Fibroblast of lung (primary cell): ENCODE data around the gene MAP2K5. TPM values are rescaled to one million over a fixed set of nuclear protein-coding genes. Genes with fewer than 3 reads are reported as not detected.

ENCODE experiments used
- DNase-seq, 2 donors: peaks; one replicate each; pipeline versions ENCODE4 v3.0.0 to v3.0.0-alpha.2; 2010; ENCODE audit warnings: low read depth in 2 of 2
- H2AFZ ChIP-seq: 2 replicates; pipeline ENCODE4 v1.5.1; 2012; ENCODE audit warnings: low read length, control low read depth, inconsistent platforms
- H3K27ac ChIP-seq: 2 replicates; pipeline ENCODE4 v1.5.1; 2011; ENCODE audit warnings: low read length, control low read depth; ENCODE audit not compliant: insufficient read depth
- H3K27me3 ChIP-seq: 2 replicates; pipeline ENCODE4 v1.5.1; 2011; ENCODE audit warnings: mild to moderate bottlenecking, low read length; ENCODE audit not compliant: control insufficient read depth, insufficient read depth
- H3K36me3 ChIP-seq: 2 replicates; pipeline ENCODE4 v1.5.1; 2011; ENCODE audit warnings: low read length; ENCODE audit not compliant: control insufficient read depth, insufficient read depth
- H3K4me1 ChIP-seq: 2 replicates; pipeline ENCODE4 v1.5.1; 2011; ENCODE audit warnings: low read length; ENCODE audit not compliant: control insufficient read depth, insufficient read depth; ENCODE audit errors: extremely low read depth
- H3K4me2 ChIP-seq: 2 replicates; pipeline ENCODE4 v1.5.1; 2011; ENCODE audit warnings: low read length, control low read depth; ENCODE audit not compliant: insufficient read depth; ENCODE audit errors: extremely low read depth
- H3K4me3 ChIP-seq, 4 experiments: fragments of 200-600 bp in 1 of 4; sonication (generic) in 1 of 4; replicated peaks in 1 of 4; 2 replicates each; pipeline ENCODE4 v1.5.1; 2011 to 2016; ENCODE audit warnings: low read length in 4 of 4, low read depth in 3 of 4, mild to moderate bottlenecking in 3 of 4, control low read depth in 2 of 4, inconsistent platforms in 1 of 4, mixed read lengths in 1 of 4; ENCODE audit not compliant: insufficient read depth in 1 of 4; ENCODE audit errors: control extremely low read depth in 1 of 4
- H3K79me2 ChIP-seq: 2 replicates; pipeline ENCODE4 v1.5.1; 2012; ENCODE audit warnings: mild to moderate bottlenecking, low read length, inconsistent platforms; ENCODE audit not compliant: control insufficient read depth, insufficient read depth
- H3K9ac ChIP-seq: 2 replicates; pipeline ENCODE4 v1.5.1; 2011; ENCODE audit warnings: mild to moderate bottlenecking, low read length, control low read depth; ENCODE audit not compliant: insufficient read depth
- H3K9me3 ChIP-seq: 2 replicates; pipeline ENCODE4 v1.5.1; 2012; ENCODE audit warnings: low read depth, low read length; ENCODE audit not compliant: control insufficient read depth, insufficient read depth
- H4K20me1 ChIP-seq: 2 replicates; pipeline ENCODE4 v1.5.1; 2011; ENCODE audit warnings: low read length; ENCODE audit not compliant: control insufficient read depth, insufficient read depth; ENCODE audit errors: extremely low read depth
- EZH2 ChIP-seq: IDR thresholded peaks from 2 replicates; pipeline ENCODE4 v1.5.1; 2012; ENCODE audit warnings: low read length, control low read depth, mild to moderate bottlenecking; ENCODE audit errors: missing control alignments
- polyA plus RNA-seq, 2 donors: library from polyadenylated mRNA; depleted of rRNA in 1 of 2; stranded (reverse) in 1 of 2; unstranded in 1 of 2; fragments of >200 nt; gene quantifications; 2 replicates each; pipeline ENCODE4 v1.2.1, GENCODE V29; 2011 to 2012; ENCODE audit warnings: missing spikeins in 1 of 2
- total RNA-seq: library from RNA; depleted of rRNA; stranded (reverse); fragments of >200 nt; gene quantifications from 2 replicates; pipeline ENCODE4 v1.2.1, GENCODE V29; 2014
- TF ChIP-seq, protein P1 (sequence below), 2 donors: IDR thresholded peaks in 1 of 2; conservative IDR thresholded peaks in 1 of 2; 1 replicate in 1 of 2; 2 replicates in 1 of 2; pipeline ENCODE4 v1.5.1; 2011 to 2012; ENCODE audit warnings: low read length in 2 of 2, control low read depth in 1 of 2, inconsistent platforms in 1 of 2, low read depth in 1 of 2, mild to moderate bottlenecking in 1 of 2

The MAP2K5 gene
- total and polyA plus RNA-seq, 2 donors (not counting 1 experiment from before 2014, with no cell fraction given): 5.7 to 10.2 TPM

DNA sequence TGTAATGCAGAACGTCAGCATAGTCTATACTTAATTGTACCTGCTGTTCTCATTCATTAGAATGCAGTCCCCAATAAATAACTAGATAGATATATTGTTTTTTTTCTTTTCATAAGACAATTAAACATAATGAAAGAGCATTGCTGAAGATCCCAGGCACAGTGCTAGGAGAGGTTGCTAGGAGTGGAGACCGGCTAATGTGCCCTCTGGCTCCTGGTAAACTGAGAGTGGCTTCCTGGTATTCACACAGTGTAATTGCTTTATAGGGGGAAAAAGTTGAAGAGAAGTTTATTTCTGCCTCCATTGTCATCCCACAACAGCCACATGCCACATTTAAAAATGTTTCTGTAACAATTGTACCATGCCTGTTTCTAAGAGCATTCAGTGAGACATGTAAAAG is 135.6 kb downstream of the MAP2K5 start:
- no peak for TF ChIP-seq EZH2
- TF ChIP-seq, protein P1, sequence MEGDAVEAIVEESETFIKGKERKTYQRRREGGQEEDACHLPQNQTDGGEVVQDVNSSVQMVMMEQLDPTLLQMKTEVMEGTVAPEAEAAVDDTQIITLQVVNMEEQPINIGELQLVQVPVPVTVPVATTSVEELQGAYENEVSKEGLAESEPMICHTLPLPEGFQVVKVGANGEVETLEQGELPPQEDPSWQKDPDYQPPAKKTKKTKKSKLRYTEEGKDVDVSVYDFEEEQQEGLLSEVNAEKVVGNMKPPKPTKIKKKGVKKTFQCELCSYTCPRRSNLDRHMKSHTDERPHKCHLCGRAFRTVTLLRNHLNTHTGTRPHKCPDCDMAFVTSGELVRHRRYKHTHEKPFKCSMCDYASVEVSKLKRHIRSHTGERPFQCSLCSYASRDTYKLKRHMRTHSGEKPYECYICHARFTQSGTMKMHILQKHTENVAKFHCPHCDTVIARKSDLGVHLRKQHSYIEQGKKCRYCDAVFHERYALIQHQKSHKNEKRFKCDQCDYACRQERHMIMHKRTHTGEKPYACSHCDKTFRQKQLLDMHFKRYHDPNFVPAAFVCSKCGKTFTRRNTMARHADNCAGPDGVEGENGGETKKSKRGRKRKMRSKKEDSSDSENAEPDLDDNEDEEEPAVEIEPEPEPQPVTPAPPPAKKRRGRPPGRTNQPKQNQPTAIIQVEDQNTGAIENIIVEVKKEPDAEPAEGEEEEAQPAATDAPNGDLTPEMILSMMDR (conservative IDR thresholded peaks at IDR 0.05 in 1 of 2, IDR thresholded peaks at IDR 0.05 in 1 of 2; ENCODE audit: low read depth in 1 of 2, low read length in 2 of 2): no peak
- no peaks in the 10 kb centered on the region for H3K9me3 ChIP-seq
- H3K4me2 ChIP-seq: no peak overlapping the region
- no peak overlapping the region for H3K4me3 ChIP-seq
- H4K20me1 ChIP-seq: no peaks in the 10 kb centered on the region
- H2AFZ ChIP-seq: no peak overlapping the region
- H3K79me2 ChIP-seq: no peaks in the 10 kb centered on the region
- H3K27ac ChIP-seq: no peak overlapping the region
- no peaks in the 10 kb centered on the region for H3K27me3 ChIP-seq
- no peak overlapping the region for H3K9ac ChIP-seq
- no peak for DNase-seq
- H3K4me1 ChIP-seq: no peaks in the 10 kb centered on the region
- no peaks in the 10 kb centered on the region for H3K36me3 ChIP-seq

DNA sequence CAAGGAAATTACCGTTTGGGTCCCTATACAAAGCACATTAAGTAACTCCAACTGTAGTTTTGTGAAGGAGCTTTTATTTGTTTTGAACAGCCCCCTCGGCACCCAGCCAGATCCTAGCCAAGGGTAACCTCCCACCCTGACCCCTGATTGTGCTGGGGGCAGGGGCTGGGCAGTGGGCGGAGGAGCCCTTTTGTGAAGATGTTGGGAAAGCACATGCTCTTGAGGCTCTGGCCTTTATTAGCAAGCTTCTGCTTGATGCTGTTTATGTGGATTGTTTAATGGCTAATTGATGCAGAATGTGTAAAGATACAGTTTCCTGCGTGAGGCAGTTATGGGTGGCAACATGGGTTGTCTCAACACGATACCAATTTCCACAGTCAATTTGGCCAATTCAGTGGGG is 136.5 kb downstream of the MAP2K5 start:
- TF ChIP-seq, protein P1 (conservative IDR thresholded peaks at IDR 0.05 in 1 of 2, IDR thresholded peaks at IDR 0.05 in 1 of 2; ENCODE audit: low read depth in 1 of 2, low read length in 2 of 2): no peak
- no peak for TF ChIP-seq EZH2
- H3K79me2 ChIP-seq: no peaks in the 10 kb centered on the region
- H3K36me3 ChIP-seq: no peaks in the 10 kb centered on the region
- no peak overlapping the region for H3K27ac ChIP-seq
- no peaks in the 10 kb centered on the region for H3K9me3 ChIP-seq
- DNase-seq: no peak
- H3K9ac ChIP-seq: no peak overlapping the region
- H3K4me1 ChIP-seq: no peaks in the 10 kb centered on the region
- H3K4me2 ChIP-seq: no peak overlapping the region
- no peak overlapping the region for H2AFZ ChIP-seq
- H3K4me3 ChIP-seq: no peak overlapping the region
- no peaks in the 10 kb centered on the region for H3K27me3 ChIP-seq
- H4K20me1 ChIP-seq: no peaks in the 10 kb centered on the region

DNA sequence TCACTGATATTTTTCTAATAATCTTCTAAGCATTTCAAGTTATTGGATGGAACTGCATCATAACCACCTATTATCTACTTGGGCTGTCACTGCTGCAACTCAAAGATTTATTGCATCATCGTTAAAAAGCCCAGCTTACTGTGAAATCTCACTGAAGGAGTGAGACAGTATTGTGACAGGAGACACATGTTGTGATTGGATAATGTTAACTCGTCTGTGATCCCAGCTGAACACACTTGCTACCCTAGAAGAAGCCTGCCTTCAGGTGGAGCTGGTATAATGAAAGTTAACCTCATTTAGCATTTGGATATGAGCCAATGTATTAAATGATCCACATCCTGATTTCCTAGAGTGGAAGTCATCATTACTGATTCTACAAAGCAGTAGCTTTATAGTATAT is 138.1 kb downstream of the MAP2K5 start:
- Histone ChIP-seq H2AFZ (no peak overlapping the region), H4K20me1 (no peaks in the 10 kb centered on the region), H3K27me3 (no peaks in the 10 kb centered on the region), H3K36me3 (no peaks in the 10 kb centered on the region), H3K9ac (no peak overlapping the region), H3K79me2 (no peaks in the 10 kb centered on the region), H3K27ac (no peak overlapping the region), H3K4me3 (no peak overlapping the region), H3K4me2 (no peak overlapping the region), H3K9me3 (no peaks in the 10 kb centered on the region), H3K4me1 (no peaks in the 10 kb centered on the region)
- DNase-seq: peak in 1 of 2 donors; percentile 52
- TF ChIP-seq, protein P1 (conservative IDR thresholded peaks at IDR 0.05 in 1 of 2, IDR thresholded peaks at IDR 0.05 in 1 of 2; ENCODE audit: low read depth in 1 of 2, low read length in 2 of 2): no peak
- TF ChIP-seq EZH2: no peak
